ENCODE measurements around the gene ANGPTL8.
A peak's percentile ranks its signal among the peaks of the same experiment; 100 is the strongest.

Gene ANGPTL8

GRCh38 chr19:11264452-11265176, 25.2 kb downstream of the ANGPTL8 start:
- DNase-seq = no peak

DNA sequence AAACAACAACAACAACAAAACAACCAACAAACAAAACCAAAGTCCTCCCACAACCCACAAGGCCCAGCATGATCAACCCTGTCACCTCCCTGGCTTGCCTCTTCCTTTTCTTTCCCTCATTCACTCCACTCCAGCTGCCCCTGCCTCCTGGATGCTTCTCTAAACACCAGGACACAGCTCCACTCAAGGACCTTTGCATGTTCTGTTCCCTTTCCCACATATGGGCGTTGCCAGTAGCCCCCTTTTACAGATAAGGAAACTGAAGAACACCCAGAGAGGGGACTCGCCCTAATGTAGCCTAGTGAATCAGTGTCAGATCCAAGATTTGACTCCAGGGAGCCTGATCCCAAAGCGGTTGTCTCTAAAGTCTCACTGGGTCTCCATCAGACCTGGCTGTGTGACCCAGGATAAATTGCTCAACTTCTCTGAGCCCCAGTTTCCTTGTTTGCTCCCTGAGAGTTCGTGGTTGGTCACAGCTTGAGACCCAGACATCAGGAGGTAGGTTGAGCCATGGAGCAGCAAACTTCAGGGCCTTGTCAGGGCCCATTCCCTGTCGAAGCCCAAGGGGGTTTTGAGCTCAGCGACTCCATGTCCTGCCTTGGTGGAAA, 25.9 kb downstream of the ANGPTL8 start:
- DNase-seq = no peak

GRCh38 chr19:11265785-11266236, 26.4 kb downstream of the ANGPTL8 start:
- DNase-seq = peak; percentile 32

DNA sequence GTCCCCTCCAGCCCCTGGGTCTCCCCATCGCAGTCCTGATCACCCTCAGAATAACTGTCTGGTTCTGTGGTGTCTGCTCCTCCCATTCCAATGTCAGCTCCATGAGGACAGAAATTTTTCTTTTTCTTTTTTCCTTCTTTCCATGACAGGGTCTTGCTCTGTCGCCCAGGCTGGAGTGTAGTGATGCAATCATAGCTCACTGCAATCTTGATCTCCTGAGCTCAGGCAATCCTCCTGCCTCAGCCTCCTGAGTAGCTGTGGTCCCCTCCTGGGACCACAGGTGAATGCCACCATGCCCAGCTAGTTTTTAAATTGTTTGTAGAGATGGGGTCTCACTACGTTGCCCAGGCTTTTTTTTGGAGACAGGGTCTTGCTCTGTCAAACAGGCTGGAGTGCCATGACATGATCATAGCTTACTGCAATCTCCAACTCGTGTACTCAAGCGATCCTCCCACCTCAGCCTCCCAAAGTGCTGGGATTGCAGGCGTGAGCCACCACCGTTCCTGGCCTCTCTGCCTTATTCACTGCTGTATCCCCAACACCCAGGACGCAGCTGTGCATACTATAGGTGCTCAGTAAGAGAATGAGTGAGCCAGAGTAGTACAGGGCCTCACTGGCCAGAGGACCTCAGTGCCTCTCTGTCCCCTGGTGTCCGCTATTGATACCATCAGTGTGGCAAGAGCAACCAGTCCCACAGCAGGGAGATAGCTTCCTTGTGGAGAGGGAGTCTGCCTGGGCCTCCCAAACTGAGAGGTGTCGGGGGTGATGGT, 28.1 kb downstream of the ANGPTL8 start:
- DNase-seq = no peak

DNA sequence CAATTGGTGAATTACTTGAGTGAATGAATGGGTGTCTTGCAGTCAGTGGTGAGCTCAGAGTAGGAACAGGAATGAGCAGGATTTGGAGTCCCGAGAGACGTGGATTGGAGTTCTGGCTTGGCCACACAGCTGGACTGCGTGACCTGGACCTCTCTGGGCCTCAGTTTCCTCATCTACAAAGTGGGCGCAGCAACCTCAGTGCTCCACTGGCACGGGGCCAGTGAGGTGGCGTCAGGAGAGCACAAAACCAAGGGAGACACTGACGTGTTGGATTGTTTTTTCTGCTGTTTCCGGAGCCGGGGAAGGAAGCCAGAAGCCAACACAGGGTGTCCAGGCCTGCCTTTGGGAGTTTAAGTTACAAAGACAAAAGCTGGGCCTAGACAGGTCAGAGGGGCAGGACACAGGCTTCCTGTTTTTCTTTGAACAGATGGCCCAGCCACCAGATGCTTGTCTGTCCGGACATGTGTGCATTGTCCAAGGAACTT, 29.4 kb downstream of the ANGPTL8 start:
- no peak for DNase-seq

DNA sequence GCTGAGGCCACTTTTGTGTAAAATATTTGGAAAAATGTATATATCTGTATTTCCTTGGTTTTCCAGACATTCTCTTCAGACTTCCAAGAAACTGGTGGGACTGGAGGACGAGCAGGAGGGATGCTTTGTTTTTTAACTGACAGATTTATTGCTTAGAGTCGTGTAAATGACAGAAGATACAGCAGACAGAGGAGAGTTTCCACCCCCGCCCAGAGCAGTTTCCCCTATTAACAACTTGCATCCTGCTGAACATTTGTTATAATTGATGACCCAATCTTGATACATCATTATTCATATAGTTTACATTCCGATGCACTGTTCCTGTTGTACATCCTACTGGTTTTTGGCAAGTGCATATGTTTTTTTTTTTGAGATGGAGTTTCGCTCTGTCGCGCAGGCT, 30.0 kb downstream of the ANGPTL8 start:
- no peak for DNase-seq

GRCh38 chr19:11273296-11273695, 33.9 kb downstream of the ANGPTL8 start:
- no peak for DNase-seq

DNA sequence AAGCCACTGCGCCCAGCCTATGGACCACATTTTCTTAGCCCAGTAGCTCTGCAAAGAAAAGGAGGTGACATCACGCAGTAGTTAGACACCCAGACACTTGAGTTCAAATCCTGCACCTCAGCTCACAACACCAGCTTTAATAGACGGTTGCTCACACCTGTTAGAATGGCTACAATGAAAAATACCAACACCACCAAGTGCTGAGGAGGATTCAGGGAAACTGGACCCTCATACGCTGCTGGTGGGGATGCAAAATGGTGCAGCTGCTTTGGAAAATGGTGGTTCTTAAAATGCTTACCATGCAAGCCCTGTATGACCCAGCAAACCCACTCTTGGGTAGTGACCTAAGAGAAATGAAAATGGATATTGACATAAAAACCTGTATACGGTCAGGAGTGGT, 34.6 kb downstream of the ANGPTL8 start:
- DNase-seq = no peak

- DNase-seq = no peak
These were observed 35.2 kb downstream of the ANGPTL8 start for GRCh38 chr19:11274533-11275086.

- DNase-seq = no peak
These were observed 39.3 kb downstream of the ANGPTL8 start for GRCh38 chr19:11278670-11279069.

DNA sequence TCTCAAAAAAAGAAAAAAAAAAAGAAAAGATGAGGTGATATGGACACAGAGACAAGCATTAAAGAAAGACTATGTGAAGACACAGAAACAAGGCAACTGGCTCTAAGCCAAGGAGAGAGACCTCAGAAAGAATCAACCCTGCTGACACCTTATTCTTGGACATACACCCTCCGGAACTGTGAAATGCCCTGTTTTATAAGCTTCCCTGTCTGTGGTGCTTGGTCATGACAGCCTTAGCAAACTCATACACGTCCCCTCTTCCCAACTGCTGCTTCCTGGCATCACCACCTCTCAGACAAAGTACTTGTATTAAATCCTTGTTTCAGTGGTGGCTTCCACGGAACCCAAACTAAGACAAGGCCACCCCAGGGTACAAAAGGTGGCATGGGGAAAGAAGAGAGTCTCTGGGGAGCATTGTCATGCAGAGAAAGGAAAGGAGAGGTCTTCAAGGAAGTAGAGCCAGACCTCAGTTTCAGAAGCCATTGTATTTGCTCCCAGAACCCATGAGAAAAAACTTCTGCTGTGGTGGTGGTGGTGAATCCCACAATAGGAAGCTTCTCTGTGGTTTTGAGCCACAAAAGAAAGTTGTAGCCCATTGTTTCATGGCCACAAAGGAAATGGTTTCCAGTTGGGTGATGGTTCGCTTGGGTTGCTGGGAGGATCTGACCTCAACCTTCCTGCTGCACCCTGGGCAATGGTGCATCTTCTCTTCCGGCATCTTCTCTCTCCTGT, 40.3 kb downstream of the ANGPTL8 start:
- peak; percentile 36 for DNase-seq

GRCh38 chr19:11281356-11282049, 42.1 kb downstream of the ANGPTL8 start:
- DNase-seq = no peak

- no peak for DNase-seq
These were observed 45.1 kb downstream of the ANGPTL8 start for GRCh38 chr19:11284515-11284914.

DNA sequence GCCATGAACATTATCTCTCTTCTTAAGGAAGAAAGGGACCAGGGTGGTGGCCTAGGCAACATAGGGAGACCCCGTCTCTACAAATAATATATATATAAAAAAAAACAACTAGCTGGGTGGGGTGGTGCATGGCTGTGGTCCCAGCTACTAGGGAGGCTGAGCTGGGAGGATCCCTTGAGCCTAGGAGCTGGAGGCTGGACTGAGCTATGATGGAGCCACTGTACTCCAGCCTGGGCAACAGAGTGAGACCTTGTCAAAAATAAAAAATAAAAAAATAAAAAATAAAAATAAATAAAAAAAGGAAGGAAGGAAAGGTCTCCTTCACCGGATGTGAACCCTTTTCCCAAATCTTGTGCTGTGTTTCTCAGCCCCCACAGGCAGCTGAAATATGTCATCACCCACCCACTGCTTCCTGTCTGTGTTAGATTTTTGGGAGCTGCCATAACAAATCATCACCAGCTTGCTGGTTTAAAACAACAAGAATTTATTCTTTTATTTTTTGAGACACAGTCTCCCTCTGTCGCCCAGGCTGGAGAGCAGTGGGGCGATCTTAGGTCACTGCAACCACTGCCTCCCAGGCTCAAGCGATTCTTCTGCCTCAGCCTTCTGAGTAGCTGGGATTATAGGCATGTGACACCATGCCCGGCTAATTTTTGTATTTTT, 47.0 kb downstream of the ANGPTL8 start:
- DNase-seq = no peak

- DNase-seq = peak; percentile 8
These were observed 48.9 kb downstream of the ANGPTL8 start for GRCh38 chr19:11288349-11288748.

GRCh38 chr19:11290256-11290655, 50.8 kb downstream of the ANGPTL8 start:
- DNase-seq = no peak

- DNase-seq = no peak
These were observed 52.0 kb downstream of the ANGPTL8 start for GRCh38 chr19:11291415-11291814.
